ENCODE results near the gene ZC3H4.

GRCh38 chr19:47130589-47131227, 17.1 kb upstream of the ZC3H4 start, which contains the start of gene SAE1:
- TF ChIP-seq, protein P1, sequence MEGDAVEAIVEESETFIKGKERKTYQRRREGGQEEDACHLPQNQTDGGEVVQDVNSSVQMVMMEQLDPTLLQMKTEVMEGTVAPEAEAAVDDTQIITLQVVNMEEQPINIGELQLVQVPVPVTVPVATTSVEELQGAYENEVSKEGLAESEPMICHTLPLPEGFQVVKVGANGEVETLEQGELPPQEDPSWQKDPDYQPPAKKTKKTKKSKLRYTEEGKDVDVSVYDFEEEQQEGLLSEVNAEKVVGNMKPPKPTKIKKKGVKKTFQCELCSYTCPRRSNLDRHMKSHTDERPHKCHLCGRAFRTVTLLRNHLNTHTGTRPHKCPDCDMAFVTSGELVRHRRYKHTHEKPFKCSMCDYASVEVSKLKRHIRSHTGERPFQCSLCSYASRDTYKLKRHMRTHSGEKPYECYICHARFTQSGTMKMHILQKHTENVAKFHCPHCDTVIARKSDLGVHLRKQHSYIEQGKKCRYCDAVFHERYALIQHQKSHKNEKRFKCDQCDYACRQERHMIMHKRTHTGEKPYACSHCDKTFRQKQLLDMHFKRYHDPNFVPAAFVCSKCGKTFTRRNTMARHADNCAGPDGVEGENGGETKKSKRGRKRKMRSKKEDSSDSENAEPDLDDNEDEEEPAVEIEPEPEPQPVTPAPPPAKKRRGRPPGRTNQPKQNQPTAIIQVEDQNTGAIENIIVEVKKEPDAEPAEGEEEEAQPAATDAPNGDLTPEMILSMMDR (IDR thresholded peaks at IDR 0.05), result peak; percentile 76
- no peak for TF ChIP-seq ZFX (IDR thresholded peaks at IDR 0.05; ENCODE audit: borderline replicate concordance)

All from 22Rv1 (cell line).